ENCODE measurements around the gene LCE2B.
A peak's percentile ranks its signal among the peaks of the same experiment; 100 is the strongest.
"Not testable (repeated sequence)": the region's sequence is repeated elsewhere in the genome, so short reads cannot be mapped to it uniquely, and the experiment has no call there.

The LCE2B gene, protein sequence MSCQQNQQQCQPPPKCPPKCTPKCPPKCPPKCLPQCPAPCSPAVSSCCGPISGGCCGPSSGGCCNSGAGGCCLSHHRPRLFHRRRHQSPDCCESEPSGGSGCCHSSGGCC

DNA sequence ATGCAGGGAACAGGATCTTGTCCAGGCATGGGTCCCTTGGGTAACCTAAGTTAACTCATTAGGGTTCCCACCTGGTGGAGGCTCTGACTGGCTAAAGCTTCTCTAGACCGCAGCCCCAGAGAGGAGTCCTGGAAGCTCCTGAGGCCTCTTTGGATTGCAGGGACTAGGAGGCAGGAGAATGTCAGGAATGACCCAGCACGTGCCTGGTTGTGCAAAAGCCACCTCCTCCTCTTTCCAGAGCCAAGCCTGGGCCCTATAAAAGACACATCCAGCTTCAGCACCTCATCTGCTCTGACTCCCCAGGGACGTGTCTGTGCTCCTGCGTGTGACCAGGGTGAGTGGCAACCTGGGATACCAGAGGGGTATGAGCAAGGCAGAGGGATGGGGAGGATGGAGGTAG, at the start of gene LCE2B:
Gene LCE2B (plus strand): TSS at position 301 of the 400 bp plus-strand sequence. CDS start 721 bp downstream, outside the sequence.
- DNase-seq (ENCODE audit: low spot score) = not testable (repeated sequence)

DNA sequence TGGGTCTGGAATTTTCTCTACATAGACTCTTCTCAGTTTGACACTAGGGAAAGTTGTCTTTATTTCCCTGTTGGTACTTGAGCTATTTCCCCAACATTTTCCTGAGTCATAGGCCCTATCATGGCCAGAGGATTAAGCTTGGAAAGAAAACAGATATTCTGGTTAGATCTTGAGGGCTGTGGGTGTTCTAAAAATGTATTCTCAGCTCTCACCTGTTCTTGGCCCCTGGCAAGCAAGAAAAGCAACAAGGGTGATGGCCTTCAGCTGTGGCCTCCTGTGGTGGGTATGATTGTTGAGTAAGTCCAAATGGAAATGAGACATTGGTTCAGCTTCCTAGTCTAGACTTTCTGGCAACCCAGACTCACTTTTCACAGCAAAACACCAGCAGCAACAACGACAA, 45.6 kb upstream of the LCE2B start:
- no peak for DNase-seq (ENCODE audit: low spot score)

DNA sequence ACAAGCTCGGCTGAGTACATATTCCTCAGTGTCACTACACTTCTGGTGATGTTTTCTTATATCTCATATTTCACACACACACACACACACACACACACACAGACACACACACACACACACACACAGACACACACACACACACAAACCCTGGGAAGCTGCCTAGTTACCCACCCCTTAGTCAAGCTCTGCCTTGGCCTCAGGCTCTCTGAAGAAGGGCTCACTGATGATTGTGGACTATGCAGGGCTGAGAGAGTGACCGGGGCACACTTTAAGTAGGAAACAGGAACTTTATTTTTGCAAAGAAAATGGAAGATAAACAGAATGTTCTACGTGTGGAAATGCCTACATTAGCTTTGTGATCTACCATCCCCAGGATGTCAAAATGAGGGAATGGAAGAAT, 42.0 kb upstream of the LCE2B start:
- DNase-seq (ENCODE audit: low spot score) = no peak

DNA sequence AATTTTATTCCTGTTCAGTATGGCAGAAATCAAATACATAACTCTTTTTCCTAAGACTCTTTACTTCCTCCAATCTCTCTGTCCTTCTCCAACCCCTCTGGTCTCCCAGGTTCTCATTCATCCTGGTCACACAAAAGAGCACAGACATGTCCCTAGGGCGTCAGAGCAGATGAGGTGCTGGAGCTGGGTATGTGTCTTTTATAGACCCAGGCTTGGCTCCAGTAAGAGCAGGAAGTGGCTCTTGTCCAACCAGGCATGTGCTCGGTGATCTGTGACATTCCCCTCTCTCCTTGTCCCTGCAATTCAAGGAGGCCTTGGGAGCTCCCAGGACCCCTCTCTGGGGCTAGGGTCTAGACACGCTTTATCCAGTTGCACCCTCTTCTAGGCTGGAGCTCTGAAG, 40.8 kb upstream of the LCE2B start:
- no peak for DNase-seq (ENCODE audit: low spot score)

DNA sequence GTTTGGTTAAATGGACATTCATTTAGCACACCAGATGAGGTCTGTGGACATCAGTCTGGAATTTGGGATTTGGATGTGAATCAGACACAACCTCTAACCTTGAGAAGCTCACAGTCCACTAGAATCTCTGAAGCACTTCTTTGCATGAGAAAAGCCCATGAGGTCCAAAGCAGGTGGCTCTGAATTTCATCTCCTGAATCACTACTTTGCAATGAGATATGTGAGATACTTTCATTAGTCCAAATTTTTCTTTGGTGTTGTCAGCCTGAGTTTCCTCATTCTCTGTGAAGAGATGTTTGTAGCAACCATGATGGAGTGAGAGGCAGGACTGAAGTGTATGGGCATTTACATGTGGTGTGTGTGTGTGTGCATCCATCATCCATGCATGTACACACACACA, 39.3 kb upstream of the LCE2B start:
- no peak for DNase-seq (ENCODE audit: low spot score)

DNA sequence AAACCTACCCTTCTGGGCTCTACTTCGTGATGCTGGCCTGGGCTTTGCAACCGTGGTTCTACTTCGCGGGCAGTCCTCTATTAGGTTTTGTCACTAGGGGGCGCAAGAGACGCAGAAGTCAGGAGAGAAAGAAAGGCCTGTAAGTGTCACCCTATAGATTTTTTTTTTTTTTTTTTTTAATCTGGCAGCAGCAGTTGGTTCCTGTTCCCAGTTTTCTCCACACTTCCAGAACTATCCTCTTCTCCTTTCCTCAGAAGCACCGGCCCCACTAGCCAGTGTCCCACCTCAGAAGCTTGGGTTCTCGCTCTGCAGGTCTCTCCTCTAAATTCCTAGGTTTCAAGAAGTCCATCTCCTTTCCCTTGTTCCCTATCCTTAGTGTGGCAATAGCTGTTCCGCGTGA, 31.8 kb upstream of the LCE2B start:
- peak; percentile 44 for DNase-seq (ENCODE audit: low spot score)

DNA sequence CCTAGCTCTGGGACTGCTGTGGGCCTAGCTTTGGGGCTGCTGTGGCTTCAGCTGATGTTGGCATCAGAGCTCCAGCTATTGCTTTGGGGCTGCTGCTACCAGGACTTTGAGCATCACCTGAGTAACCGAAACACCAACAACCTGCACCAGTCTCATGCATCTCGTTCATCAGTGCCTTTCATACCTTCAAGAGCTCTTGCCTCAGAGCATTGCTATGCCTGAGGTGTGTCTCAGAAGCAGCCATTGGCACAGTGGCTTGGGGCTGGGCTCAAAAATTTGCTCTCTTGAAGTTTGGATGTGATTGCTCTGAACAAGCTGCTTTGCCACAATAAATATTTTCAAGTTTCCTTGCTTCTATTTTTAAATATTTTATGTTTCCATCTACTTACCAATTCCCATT, 29.5 kb upstream of the LCE2B start:
- DNase-seq (ENCODE audit: low spot score) = no peak

DNA sequence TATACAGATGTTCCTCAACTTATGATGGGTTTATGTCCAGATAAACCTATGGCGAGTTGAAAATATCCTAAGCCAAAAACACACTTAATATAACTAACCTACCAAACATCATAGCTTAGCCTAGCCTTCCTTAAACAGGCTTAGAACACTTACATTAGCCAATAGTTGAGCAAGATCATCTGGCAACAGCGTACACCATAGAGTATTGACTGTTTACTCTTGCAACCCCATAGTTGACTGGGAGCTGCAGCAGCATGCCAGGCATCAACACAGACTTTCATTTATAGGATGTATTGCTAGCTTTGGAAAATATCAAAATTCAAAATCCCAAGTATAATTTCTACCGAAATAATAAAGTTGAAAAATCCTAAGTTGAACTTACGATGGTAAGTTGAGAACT, 28.2 kb upstream of the LCE2B start:
- DNase-seq (ENCODE audit: low spot score) = no peak

DNA sequence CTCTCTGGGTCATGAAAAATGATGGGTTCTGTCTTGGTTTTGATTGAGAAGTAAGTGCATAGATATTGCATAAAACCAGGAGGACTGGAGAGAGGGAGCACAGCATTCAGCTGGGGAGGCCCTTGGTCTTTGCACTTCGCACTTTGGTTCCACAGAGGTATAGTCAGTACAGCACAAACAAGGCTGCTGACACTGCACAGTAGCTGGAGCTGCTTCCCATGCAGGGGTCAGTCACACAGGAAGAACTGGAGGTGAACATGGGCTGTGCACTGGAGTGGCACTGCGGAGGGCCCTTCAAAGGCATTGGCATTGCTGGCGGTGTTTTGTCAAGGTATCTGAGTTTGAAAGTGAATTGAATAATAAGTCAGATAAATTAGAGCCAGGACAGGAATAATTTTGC, 27.3 kb upstream of the LCE2B start:
- no peak for DNase-seq (ENCODE audit: low spot score)

DNA sequence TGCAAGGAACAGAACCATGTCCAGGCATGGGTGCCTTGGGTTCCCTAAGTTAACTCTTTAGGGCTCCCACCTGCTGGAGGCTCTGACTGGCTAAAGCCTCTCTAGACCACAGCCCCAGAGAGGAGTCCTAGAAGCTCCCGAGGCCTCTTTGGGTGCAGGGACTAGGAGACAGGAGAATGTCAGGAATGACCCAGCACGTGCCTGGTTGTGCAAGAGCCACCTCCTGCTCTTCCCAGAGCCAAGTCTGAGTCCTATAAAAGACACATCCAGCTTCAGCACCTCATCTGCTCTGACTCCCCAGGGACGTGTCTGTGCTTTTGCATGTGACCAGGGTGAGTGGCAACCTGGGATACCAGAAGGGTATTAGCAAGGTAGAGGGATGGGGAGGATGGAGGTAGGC, 22.8 kb upstream of the LCE2B start, which contains the start of gene LCE2D:
Gene LCE2D (plus strand): TSS at position 283 of the 400 bp plus-strand sequence. CDS start 726 bp downstream, outside the sequence.
- DNase-seq (ENCODE audit: low spot score) = no peak

DNA sequence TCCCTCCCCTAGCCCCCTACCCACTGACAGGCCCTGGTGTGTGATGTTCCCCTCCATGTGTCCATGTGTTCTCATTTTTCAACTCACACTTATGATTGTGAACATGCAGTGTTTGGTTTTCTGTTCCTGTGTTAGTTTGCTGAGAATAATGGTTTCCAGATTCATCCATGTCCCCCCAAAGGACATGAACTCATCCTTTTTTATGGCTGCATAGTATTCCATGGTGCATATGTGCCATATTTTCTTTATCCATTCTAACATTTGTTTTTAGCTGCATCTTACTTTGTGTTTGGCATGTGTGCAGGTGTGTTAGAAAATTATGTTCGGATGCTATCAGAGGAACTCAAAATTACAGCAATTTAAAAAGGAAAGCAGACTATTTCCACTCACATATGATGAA, 19.8 kb upstream of the LCE2B start:
- not testable (repeated sequence) for DNase-seq (ENCODE audit: low spot score)

DNA sequence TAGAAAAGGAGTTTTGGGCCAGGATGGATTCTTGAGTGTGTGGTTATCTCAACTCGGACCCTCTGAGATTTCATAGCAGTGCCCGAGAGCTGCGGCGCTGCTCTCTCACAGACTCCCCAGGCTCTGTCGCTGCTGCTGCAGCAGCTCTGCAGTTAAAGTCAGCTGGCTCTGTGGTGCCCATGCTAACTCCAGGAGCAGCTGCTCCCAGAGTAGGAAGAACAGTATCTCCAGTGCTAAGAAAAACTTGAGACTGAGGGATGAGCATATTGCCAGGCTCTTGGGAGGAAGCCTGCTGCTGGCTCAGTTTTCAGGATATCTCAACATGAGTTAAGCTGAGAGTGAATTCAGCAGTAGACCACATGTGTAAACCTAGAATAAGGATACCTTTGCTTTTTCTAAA, 18.3 kb upstream of the LCE2B start:
- DNase-seq (ENCODE audit: low spot score) = no peak

DNA sequence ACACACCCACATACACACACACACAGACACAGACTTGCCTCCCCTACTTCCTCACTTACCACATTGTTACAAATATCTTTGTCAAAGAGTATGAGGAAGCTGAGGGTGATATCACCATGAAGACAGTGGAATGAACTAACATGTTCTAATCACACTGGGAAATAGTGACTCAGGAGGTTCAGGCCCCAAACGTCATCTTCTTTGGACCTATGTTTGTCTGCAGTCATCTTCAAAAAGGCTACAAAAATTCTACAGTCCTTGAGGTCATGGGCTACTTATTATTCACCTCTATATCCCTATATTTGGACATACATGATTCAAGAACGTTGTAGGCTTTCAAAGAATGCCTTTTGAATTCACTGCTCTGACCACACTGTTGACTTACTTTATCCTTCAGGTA, 12.9 kb upstream of the LCE2B start:
- DNase-seq (ENCODE audit: low spot score) = no peak

DNA sequence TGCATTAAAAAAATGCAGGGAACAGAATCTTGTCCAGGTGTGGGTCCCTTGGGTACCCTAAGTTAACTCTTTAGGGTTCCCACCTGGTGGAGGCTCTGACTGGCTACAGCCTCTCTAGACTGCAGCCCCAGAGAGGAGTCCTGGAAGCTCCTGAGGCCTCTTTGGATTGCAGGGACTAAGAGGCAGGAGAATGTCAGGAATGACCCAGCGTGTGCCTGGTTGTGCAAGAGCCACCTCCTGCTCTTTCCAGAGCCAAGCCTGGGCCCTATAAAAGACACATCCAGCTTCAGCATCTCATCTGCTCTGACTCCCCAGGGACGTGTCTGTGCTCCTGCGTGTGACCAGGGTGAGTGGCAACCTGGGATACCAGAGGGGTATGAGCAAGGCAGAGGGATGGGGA, 10.9 kb upstream of the LCE2B start, which contains the start of gene LCE2C:
Gene LCE2C (plus strand): TSS at position 297 of the 400 bp plus-strand sequence. CDS start 737 bp downstream, outside the sequence.
- DNase-seq (ENCODE audit: low spot score) = not testable (repeated sequence)

DNA sequence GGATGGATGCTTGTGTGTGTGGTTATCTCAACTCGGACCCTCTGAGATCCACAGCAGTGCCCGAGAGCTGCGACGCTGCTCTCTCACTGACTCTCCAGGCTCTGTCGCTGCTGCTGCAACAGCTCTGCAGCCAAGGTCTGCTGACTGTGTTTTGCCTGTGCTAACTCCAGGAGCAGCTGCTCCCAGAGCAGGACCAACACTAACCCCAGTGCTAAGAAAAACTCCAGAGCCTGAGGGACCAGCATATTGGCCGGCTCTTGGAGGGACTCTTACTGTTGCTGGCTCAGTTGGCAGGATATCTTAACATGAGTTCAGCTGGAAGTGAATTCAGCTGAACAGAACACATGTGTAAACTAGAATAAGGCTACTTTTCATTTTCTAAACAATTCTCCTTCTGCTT, 6.5 kb upstream of the LCE2B start:
- DNase-seq (ENCODE audit: low spot score) = no peak

DNA sequence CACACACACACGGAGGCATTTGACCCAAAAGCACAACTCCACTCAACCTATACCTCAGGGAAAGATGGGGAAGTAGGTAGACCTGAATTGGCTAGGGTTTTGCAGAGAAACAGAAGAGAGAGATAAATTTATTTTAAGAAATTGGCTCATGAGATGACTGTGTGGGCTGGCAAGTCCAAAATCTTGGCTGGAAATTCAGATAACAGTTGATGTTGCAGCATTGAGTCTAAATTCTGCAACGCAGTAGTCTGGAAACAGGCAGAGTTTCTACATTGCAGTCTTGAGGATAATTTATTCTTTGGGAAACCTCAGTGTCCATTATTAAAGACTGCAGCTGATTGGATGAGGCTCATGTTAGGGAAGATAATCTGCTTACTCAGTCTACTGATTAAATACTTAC, 4.3 kb upstream of the LCE2B start:
- no peak for DNase-seq (ENCODE audit: low spot score)

DNA sequence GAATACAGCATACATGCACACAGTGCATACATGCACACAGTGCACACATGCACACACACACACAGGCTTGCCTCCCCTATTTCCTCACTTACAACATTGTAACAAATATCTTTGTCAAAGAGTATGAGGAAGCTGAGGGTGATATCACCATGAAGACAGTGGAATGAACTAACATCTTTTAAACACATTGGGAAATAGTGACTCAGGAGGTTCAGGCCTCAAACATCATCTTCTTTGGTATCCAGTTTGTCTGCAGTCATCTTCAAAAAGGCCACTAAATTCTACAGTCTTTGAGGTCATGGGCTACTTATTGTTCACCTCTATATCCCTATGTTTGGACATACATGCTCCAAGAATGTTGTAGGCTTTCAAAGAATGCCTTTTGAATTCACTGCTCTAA, 2.1 kb upstream of the LCE2B start:
- no peak for DNase-seq (ENCODE audit: low spot score)

DNA sequence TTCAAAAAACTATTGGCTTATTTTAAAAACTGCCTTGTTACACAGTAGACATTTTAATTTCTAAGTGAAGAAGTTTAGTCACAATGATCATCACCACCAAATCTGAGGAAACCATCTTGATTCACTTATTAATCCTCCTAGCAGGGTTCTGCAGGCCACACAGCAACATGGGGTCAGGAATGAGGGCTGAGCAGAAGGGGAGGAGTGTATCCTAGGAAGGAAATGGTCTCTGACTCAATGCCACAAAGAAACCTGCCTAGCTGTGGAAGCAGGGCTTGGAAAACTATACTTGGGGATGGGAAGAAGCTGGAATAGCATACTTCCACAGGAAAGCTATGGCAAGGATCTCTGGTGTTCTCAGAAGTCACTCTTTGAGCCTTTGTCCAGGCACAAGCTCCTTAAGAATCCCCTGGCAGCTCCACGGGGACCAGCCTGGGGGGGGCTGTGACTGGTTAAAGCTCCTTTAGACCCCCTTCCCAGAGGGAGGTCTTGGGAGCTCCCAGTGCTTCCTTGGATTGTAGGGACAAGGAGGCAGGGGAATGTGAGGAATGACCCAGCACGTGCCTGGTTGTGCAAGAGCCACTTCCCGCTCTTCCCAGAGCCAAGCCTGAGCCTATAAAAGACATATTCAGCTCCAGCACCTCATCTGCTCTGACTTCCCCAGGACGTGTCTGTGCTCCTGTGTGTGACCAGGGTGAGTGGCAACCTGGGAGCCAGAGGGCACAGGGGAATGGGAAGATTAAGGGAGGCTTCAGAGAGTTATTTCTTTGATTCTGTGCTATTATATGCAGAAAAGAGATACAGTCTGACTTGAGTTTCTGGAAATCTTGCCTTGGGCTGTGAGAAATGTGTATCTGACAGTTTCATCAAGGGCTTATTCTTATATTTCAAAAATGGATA, 12.0 kb downstream of the LCE2B start, which contains the start of gene LCE2A:
Gene LCE2A (plus strand): TSS at position 645 of the 900 bp plus-strand sequence. CDS start 557 bp downstream, outside the sequence.
- DNase-seq (ENCODE audit: low spot score) = no peak

DNA sequence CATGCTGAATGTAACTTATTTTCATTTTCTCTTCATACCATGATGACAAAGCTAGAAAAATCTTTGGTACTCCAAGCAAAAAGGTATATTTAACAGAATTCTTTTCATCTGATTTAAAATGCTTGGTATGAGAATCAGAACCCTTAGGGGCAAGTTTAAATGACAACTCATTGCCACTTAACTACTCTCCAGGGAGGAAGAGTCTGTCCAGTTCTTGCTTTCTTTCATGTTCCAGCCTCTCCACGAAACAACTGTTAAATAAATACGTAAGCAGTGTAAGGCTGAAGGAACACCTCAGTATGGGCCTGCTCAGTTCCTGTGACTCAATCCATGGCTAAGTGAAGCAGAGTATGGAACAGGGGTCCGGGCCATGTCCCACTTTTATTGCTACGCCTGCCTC, 13.8 kb downstream of the LCE2B start:
- DNase-seq (ENCODE audit: low spot score) = no peak

DNA sequence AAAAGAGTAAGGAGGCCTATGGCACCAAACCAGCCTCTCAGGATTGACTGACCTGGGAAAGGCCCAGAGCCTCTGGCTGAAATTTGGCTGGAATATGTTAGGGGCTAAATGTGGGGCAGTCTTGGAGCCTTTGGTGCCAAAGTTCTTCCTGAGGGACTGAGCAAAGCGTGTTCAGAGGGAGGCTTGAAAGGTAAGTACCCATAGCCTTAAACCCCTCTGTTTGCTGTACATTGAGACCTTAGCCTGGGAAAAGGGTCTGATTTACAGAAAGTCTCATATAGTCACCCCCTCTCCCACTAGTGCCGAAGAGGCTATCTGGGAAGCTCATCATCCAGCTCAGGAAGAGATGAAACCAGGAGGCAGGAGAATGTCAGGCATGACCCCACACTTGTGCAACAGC, 21.9 kb downstream of the LCE2B start, which contains the start of gene LCE4A:
Gene LCE4A (plus strand): TSS at position 301 of the 400 bp plus-strand sequence. CDS start 916 bp downstream, outside the sequence.
- DNase-seq (ENCODE audit: low spot score) = no peak

DNA sequence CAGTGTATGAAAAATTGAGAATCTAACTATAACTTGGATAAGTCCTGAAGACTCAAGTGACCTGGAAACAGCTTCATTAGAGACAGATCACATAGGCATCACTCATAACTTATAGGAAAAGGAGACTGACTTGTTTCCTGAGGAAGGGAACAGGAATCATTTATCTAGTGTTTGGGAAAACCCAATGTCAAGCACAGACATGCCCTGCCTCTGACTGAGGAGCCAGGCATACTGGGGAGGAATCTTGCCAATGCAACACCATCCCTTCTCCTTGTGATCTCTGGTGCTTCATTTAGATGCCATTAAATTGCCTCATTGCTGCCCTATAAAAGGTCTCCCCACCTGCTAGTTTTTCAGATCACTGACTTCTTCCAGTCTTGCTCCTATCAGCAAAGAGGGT, 32.3 kb downstream of the LCE2B start:
- no peak for DNase-seq (ENCODE audit: low spot score)

DNA sequence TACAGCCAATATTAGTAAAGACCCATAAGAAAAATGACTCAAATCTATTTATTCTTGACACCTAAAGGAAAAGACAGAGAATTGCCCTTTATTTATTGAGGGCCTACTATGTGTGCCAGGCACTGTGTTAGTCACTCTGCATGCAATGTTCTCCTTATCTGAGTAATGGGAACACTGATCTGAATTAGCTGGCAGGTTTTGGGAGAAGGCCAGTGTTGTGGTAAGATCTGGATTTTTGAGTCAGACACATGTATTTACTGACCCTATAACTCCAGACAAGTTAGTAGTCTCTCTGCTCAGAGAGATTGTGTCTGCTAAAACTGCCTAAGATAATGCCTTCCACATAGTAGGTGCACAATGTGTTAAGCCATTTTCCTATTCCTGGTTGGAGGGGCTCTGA, 39.3 kb downstream of the LCE2B start:
- no peak for DNase-seq (ENCODE audit: low spot score)

DNA sequence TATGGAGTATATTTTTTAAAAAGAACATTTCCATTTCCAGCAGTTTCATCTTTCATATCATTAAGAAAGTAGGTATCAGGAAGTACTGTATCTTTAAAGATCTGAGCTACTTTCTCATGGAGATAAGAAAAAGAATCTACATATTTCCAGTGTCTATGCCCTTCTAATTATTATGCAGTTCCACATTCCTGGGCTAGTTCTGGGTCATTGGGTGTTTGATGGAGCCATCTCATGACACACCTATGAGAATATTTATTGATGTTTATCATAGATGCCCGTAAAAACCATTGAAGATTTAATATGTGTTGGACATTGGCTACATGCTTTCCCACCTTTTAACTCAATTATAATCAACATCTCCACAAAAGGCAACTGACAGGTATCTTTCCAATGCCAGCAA, 43.1 kb downstream of the LCE2B start:
- DNase-seq (ENCODE audit: low spot score) = no peak
